AG04449 (cell line): ENCODE results near the gene PTPRK.

Experiments used
- CTCF ChIA-PET: fragments of 350-600 bp; formaldehyde crosslinking; extraction: SDS; loops from one replicate; lab custom pipeline; 2021; ENCODE audit warnings: antibody characterized with exemption; lab: Yijun Ruan, JAX
- POLR2A ChIA-PET: fragments of 400-600, 350-600 bp; formaldehyde crosslinking; extraction: SDS; loops from one replicate; lab custom pipeline; 2020; ENCODE audit warnings: antibody characterized with exemption, inconsistent platforms; lab: Yijun Ruan, JAX
- DNase-seq: peaks from one replicate; pipeline ENCODE4 v3.0.0-alpha.2; 2010; ENCODE audit warnings: low read depth, low spot score
- H3K4me3 ChIP-seq: 2 replicates; pipeline ENCODE4 v1.5.1; 2011; ENCODE audit warnings: low read depth, mild to moderate bottlenecking, control low read depth, low read length
- CTCF ChIP-seq: IDR thresholded peaks from one replicate; pipeline ENCODE4 v1.5.1; 2011; ENCODE audit warnings: mild to moderate bottlenecking, moderate library complexity, low read length, control low read depth, inconsistent platforms; ENCODE audit not compliant: insufficient read depth; ENCODE audit errors: missing control alignments

Gene PTPRK

GRCh38 chr6:128528241-128528640 is 7.8 kb upstream of the PTPRK start:
- no peak for DNase-seq
- no peak for TF ChIP-seq CTCF
- ChIA-PET POLR2A (no interaction called here), CTCF (no interaction called here)
- H3K4me3 ChIP-seq = no peak overlapping the region

- ChIA-PET CTCF (interaction anchor here (1.2 kb wide), 1 partner anchor 199 kb away, joined by 4 read pairs; no protein-coding TSS in a partner anchor), POLR2A (no interaction called here)
- no peak for TF ChIP-seq CTCF
- no peak for DNase-seq
- no peak overlapping the region for H3K4me3 ChIP-seq
Measured at GRCh38 chr6:128527375-128527774, 7.0 kb upstream of the PTPRK start.

GRCh38 chr6:128526152-128526914 is 5.9 kb upstream of the PTPRK start:
- H3K4me3 ChIP-seq = no peak overlapping the region
- TF ChIP-seq CTCF = no peak
- CTCF ChIA-PET = interaction anchor here (1.2 kb wide), 1 partner anchor 200 kb away, joined by 4 read pairs; no protein-coding TSS in a partner anchor
- POLR2A ChIA-PET = no interaction called here
- DNase-seq = no peak

GRCh38 chr6:128525406-128525805 is 5.0 kb upstream of the PTPRK start:
- CTCF ChIA-PET = interaction anchor here (1.1 to 2.0 kb wide), 2 partner anchors 9 to 200 kb away, joined by 5 read pairs; no protein-coding TSS in a partner anchor
- TF ChIP-seq CTCF = no peak
- POLR2A ChIA-PET = no interaction called here
- H3K4me3 ChIP-seq = no peak overlapping the region
- DNase-seq = no peak

GRCh38 chr6:128521282-128521632 is 858 bp upstream of the PTPRK start:
- DNase-seq = no peak
- peak overlapping the region; percentile 90 for H3K4me3 ChIP-seq
- POLR2A ChIA-PET = interaction anchor here (1.7 kb wide), 1 partner anchor 192 kb away, joined by 5 read pairs; no protein-coding TSS in a partner anchor
- CTCF ChIA-PET = interaction anchor here (0.7 to 6.5 kb wide), 9 partner anchors 10 to 676 kb away, joined by 3 to 31 read pairs (median 3); no protein-coding TSS in a partner anchor
- TF ChIP-seq CTCF = no peak

GRCh38 chr6:128519931-128520435 is 416 bp downstream of the PTPRK start:
- ChIA-PET CTCF (interaction anchor here (0.6 to 6.5 kb wide), 20 partner anchors 8 to 783 kb away, joined by 3 to 31 read pairs (median 3); no protein-coding TSS in a partner anchor), POLR2A (interaction anchor here (0.6 to 1.7 kb wide), 6 partner anchors 11 to 211 kb away, joined by 3 to 5 read pairs (median 3); no protein-coding TSS in a partner anchor)
- no peak for DNase-seq
- TF ChIP-seq CTCF = no peak
- peak overlapping the region; percentile 90 for H3K4me3 ChIP-seq
